ENCODE results near the gene FOXP1.

The FOXP1 gene

DNA sequence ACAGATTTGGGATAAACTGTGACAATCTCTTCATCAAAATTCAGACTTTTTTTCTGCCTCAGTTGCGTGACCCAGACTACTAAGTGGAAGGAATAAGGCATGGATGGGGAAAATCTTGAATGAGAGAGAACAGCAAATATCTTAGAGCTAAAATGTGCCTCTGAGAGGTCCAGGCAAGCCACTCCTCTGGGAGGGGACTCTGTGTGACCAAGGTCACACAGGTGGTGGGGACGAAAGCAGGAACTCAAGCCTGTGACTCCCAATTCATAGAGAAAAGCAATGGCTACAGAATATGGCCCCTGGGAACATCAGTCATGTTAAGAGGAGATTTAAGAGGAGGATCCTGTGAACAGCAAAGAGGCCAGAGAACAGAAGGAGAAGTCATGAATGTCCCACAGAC, 268.1 kb downstream of the FOXP1 start:
- DNase-seq (ENCODE audit: low read depth): no peak
- H3K4me3 ChIP-seq (ENCODE audit: low read length): no peak overlapping the region

GRCh38 chr3:71313844-71314243, 269.7 kb downstream of the FOXP1 start:
- TF ChIP-seq, protein P1, sequence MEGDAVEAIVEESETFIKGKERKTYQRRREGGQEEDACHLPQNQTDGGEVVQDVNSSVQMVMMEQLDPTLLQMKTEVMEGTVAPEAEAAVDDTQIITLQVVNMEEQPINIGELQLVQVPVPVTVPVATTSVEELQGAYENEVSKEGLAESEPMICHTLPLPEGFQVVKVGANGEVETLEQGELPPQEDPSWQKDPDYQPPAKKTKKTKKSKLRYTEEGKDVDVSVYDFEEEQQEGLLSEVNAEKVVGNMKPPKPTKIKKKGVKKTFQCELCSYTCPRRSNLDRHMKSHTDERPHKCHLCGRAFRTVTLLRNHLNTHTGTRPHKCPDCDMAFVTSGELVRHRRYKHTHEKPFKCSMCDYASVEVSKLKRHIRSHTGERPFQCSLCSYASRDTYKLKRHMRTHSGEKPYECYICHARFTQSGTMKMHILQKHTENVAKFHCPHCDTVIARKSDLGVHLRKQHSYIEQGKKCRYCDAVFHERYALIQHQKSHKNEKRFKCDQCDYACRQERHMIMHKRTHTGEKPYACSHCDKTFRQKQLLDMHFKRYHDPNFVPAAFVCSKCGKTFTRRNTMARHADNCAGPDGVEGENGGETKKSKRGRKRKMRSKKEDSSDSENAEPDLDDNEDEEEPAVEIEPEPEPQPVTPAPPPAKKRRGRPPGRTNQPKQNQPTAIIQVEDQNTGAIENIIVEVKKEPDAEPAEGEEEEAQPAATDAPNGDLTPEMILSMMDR (IDR thresholded peaks at IDR 0.05; ENCODE audit: insufficient read depth, low read depth, low read length, missing control alignments): no peak
- H3K4me3 ChIP-seq (ENCODE audit: low read length): no peak overlapping the region
- no peak for DNase-seq (ENCODE audit: low read depth)

More for the DNA sequence above, 268.1 kb downstream of the FOXP1 start:
- TF ChIP-seq, protein P1 (IDR thresholded peaks at IDR 0.05; ENCODE audit: insufficient read depth, low read depth, low read length, missing control alignments): no peak

- DNase-seq (ENCODE audit: low read depth): no peak
- TF ChIP-seq, protein P1 (IDR thresholded peaks at IDR 0.05; ENCODE audit: insufficient read depth, low read depth, low read length, missing control alignments): no peak
- no peak overlapping the region for H3K4me3 ChIP-seq (ENCODE audit: low read length)
Measured at GRCh38 chr3:71312461-71312860, 271.1 kb downstream of the FOXP1 start.

DNA sequence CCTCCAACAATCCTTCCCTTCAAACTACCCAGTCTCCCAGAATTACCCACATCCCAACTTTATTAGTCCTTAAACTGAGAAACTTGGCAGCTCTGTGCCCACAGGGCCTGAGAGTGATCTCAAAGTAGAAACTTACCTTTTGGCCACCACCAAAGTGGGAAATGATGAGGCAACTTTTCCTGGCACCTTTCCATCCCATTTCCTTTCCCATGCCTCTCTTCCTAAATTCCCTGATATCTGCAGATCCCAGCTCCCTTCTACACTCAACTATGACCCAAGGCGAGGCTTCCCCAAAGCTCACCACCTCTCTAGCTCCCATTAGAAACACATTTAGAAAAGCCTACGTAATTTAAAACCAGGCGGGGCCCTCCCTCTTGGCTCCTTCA, 271.9 kb downstream of the FOXP1 start:
- peak; percentile 23 for DNase-seq (ENCODE audit: low read depth)
- no peak overlapping the region for H3K4me3 ChIP-seq (ENCODE audit: low read length)
- TF ChIP-seq, protein P1 (IDR thresholded peaks at IDR 0.05; ENCODE audit: insufficient read depth, low read depth, low read length, missing control alignments): no peak

DNA sequence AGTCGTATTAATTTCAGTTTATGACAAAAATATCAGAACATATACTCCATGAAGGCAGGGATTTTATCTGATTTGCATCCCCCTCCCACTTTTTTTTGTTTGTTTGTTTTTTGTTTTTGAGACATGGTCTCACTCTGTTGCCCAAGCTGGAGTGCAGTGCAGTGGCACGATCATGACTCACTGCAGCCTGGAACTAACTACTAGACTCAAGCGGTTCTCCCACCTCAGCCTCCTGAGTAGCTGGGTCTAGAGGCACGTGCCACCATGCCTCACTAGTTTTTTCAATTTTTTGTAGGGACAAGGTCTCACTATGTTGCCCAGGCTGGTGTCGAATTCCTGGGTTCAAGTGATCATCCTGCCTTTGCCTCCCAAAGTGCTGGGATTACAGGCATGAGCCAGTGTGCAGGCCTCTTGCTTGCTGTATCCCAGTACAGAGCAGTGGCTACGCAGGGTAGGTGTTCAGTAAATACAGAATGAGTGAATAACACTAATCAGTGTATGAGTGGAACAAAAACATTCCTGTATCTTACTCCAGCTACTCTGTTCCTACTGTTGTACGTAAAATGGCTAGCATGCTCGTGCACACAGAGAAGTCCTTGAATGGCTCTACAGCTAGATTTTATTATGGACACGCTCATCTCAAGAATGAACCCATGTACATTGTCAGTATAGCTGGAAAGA, 272.4 kb downstream of the FOXP1 start:
- DNase-seq (ENCODE audit: low read depth): peak; percentile 16
- H3K4me3 ChIP-seq (ENCODE audit: low read length): no peak overlapping the region
- TF ChIP-seq, protein P1 (IDR thresholded peaks at IDR 0.05; ENCODE audit: insufficient read depth, low read depth, low read length, missing control alignments): no peak

- DNase-seq (ENCODE audit: low read depth): no peak
- no peak overlapping the region for H3K4me3 ChIP-seq (ENCODE audit: low read length)
- TF ChIP-seq, protein P1 (IDR thresholded peaks at IDR 0.05; ENCODE audit: insufficient read depth, low read depth, low read length, missing control alignments): no peak
Measured at GRCh38 chr3:71310359-71310979, 273.1 kb downstream of the FOXP1 start.

DNA sequence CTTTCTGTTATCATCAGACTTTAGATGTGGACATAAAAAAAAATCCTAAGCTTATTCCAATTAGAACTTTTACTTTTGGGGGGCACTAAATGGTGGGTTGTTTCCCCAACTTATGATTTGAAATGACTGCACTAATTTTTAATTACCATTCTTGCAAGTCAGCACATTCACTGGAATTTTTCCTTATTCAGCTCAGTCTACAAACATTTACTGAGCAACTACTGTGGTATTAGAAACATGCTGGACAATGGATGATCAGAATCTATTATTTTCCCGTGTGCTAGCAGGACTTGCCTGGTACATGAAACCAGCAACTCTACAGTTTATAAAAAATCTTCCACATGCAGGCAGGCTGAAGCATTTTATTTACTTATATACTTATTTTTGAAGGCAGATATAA, 273.6 kb downstream of the FOXP1 start:
- TF ChIP-seq, protein P1 (IDR thresholded peaks at IDR 0.05; ENCODE audit: insufficient read depth, low read depth, low read length, missing control alignments): no peak
- H3K4me3 ChIP-seq (ENCODE audit: low read length): no peak overlapping the region
- DNase-seq (ENCODE audit: low read depth): peak; percentile 15

Data from epithelial cell of esophagus (primary cell).